HG03175 (cell line): ENCODE measurements around the gene PDP2.
"Not testable (repeated sequence)": the region's sequence is repeated elsewhere in the genome, so short reads cannot be mapped to it uniquely, and the experiment has no call there.

Source experiments
- ATAC-seq: cut with Tn5 transposase; IDR thresholded peaks from one replicate; pipeline ENCODE4 v1.9.1; 2021; ENCODE audit warnings: mild to moderate bottlenecking, moderate library complexity; ENCODE audit not compliant: unreplicated experiment

Gene PDP2

GRCh38 chr16:66851166-66851964 is 28.9 kb upstream of the PDP2 start:
- no peak for ATAC-seq

GRCh38 chr16:66853261-66854139 is 26.8 kb upstream of the PDP2 start:
- ATAC-seq = no peak

- ATAC-seq = no peak
Measured at GRCh38 chr16:66856184-66856730, 24.1 kb upstream of the PDP2 start.

- no peak for ATAC-seq
Measured at GRCh38 chr16:66856801-66857200, 23.5 kb upstream of the PDP2 start.

- no peak for ATAC-seq
Measured at GRCh38 chr16:66857437-66857836, 22.9 kb upstream of the PDP2 start.

- peak; percentile 67 for ATAC-seq
Measured at GRCh38 chr16:66858740-66859396, 21.4 kb upstream of the PDP2 start.

GRCh38 chr16:66859397-66860068 is 20.8 kb upstream of the PDP2 start:
- no peak for ATAC-seq

GRCh38 chr16:66862023-66862520 is 18.2 kb upstream of the PDP2 start:
- no peak for ATAC-seq

- no peak for ATAC-seq
Measured at GRCh38 chr16:66863707-66864106, 16.6 kb upstream of the PDP2 start.

- no peak for ATAC-seq
Measured at GRCh38 chr16:66869424-66869823, 10.9 kb upstream of the PDP2 start.

GRCh38 chr16:66871363-66871762 is 9.0 kb upstream of the PDP2 start:
- not testable (repeated sequence) for ATAC-seq

- ATAC-seq = no peak
Measured at GRCh38 chr16:66871840-66872239, 8.5 kb upstream of the PDP2 start.

GRCh38 chr16:66872559-66872942 is 7.8 kb upstream of the PDP2 start:
- no peak for ATAC-seq

- ATAC-seq = peak; percentile 86
Measured at GRCh38 chr16:66872943-66873684, 7.2 kb upstream of the PDP2 start.

- ATAC-seq = no peak
Measured at GRCh38 chr16:66873685-66874055, 6.6 kb upstream of the PDP2 start.

GRCh38 chr16:66874079-66874775 is 6.1 kb upstream of the PDP2 start:
- no peak for ATAC-seq

GRCh38 chr16:66878067-66878466 is 2.2 kb upstream of the PDP2 start:
- ATAC-seq = peak; percentile 23

GRCh38 chr16:66881014-66881417 is 701 bp downstream of the PDP2 start:
- peak; percentile 4 for ATAC-seq

GRCh38 chr16:66881560-66881959 is 1.2 kb downstream of the PDP2 start:
- ATAC-seq = no peak
